Activated CD8-positive, alpha-beta T cell treated with anti-CD3 and anti-CD28 coated beads for 36 hours (primary cell): ENCODE measurements around the gene PTPRD. TPM values are rescaled to one million over a fixed set of nuclear protein-coding genes. Genes with fewer than 3 reads are reported as not detected.
"Not testable (repeated sequence)": the region's sequence is repeated elsewhere in the genome, so short reads cannot be mapped to it uniquely, and the experiment has no call there.

ENCODE experiments used
- ATAC-seq: fragments of 200-7000 bp; cut with Tn5 transposase; one replicate; pipeline ENCODE4 v1.10.0; 2021; ENCODE audit warnings: mild to moderate bottlenecking, moderate library complexity
- CTCF ChIA-PET: fragments of 350-600 bp; sonication (Branson Sonifier 250); formaldehyde crosslinking; loops from one replicate; lab custom pipeline; 2021; ENCODE audit warnings: antibody characterized with exemption; lab: Charles Lee
- POLR2A ChIA-PET: fragments of 350-600 bp; sonication (Branson Sonifier 250); formaldehyde crosslinking; loops from one replicate; lab custom pipeline; 2021; ENCODE audit warnings: antibody characterized with exemption; lab: Charles Lee
- DNase-seq: peaks from one replicate; pipeline ENCODE4 v3.0.0-alpha.2; 2020
- H3K27ac Mint-ChIP-seq: one replicate; pipeline ENCODE4 v1.8.0; 2021; ENCODE audit warnings: mild to moderate bottlenecking, mixed read lengths
- H3K27me3 Mint-ChIP-seq: one replicate; pipeline ENCODE4 v1.8.0; 2021; ENCODE audit warnings: mixed read lengths
- H3K36me3 Mint-ChIP-seq: one replicate; pipeline ENCODE4 v1.8.0; 2021; ENCODE audit warnings: low read depth, mixed read lengths
- H3K4me1 Mint-ChIP-seq: one replicate; pipeline ENCODE4 v1.8.0; 2021; ENCODE audit warnings: low read depth, mixed read lengths
- H3K4me3 Mint-ChIP-seq: one replicate; pipeline ENCODE4 v1.8.0; 2021; ENCODE audit warnings: mild to moderate bottlenecking, moderate library complexity, mixed read lengths
- H3K9me3 Mint-ChIP-seq: one replicate; pipeline ENCODE4 v1.8.0; 2021; ENCODE audit warnings: mixed read lengths
- intact Hi-C: fragments of 100-400 bp; cut with micrococcal nuclease; formaldehyde crosslinking; loops from one replicate; pipeline ENCODE4 v1.10.0; 2022
- total RNA-seq, 2 experiments: library from RNA; stranded (reverse); gene quantifications; one replicate each; pipeline ENCODE4 v1.2.3, GENCODE V29; 2021
- TF ChIP-seq, protein P1 (sequence below): fragments of 200-600 bp; IDR thresholded peaks from one replicate; pipeline ENCODE4 v1.8.0; 2022; ENCODE audit warnings: antibody characterized with exemption, mild to moderate bottlenecking

Gene PTPRD
- total RNA-seq, 2 experiments from 2014 or later, result not detected

DNA sequence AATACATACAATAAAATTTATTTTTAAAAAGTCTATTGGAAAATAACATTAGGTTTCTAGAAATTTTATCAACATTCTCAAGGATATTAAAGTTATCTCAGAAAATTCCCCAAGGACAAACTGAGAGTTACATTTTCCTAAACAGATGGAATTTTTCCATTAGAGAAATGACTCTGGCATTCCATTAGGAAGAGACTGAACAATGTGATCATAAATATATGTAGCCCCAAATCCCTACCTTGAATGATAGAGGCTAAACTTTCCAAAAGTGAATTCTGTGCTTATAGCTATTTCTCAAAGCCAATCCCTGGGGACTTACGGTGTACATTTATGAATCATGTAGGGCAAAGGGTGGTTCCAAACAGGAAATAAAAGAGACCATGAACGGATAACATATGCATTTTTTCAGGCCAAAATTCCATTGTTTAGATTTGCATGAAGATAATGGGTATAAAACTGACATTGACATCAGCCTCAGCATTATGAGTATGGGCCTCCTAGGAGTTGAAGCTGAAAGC is 1632.2 kb downstream of the PTPRD start:
- DNase-seq (no peak), ATAC-seq (no peak)
- Mint-ChIP-seq H3K4me3 (no peak overlapping the region), H3K4me1 (no peaks in the 10 kb centered on the region), H3K27ac (no peak overlapping the region), H3K9me3 (no peaks in the 10 kb centered on the region), H3K27me3 (no peaks in the 10 kb centered on the region), H3K36me3 (no peaks in the 10 kb centered on the region)
- CTCF ChIA-PET, result interaction anchor here (0.8 kb wide), 1 partner anchor 33 kb away, joined by 3 read pairs; no protein-coding TSS in a partner anchor
- POLR2A ChIA-PET, result no interaction called here
- intact Hi-C loops, result no loop called here
- TF ChIP-seq, protein P1, sequence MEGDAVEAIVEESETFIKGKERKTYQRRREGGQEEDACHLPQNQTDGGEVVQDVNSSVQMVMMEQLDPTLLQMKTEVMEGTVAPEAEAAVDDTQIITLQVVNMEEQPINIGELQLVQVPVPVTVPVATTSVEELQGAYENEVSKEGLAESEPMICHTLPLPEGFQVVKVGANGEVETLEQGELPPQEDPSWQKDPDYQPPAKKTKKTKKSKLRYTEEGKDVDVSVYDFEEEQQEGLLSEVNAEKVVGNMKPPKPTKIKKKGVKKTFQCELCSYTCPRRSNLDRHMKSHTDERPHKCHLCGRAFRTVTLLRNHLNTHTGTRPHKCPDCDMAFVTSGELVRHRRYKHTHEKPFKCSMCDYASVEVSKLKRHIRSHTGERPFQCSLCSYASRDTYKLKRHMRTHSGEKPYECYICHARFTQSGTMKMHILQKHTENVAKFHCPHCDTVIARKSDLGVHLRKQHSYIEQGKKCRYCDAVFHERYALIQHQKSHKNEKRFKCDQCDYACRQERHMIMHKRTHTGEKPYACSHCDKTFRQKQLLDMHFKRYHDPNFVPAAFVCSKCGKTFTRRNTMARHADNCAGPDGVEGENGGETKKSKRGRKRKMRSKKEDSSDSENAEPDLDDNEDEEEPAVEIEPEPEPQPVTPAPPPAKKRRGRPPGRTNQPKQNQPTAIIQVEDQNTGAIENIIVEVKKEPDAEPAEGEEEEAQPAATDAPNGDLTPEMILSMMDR, result no peak

DNA sequence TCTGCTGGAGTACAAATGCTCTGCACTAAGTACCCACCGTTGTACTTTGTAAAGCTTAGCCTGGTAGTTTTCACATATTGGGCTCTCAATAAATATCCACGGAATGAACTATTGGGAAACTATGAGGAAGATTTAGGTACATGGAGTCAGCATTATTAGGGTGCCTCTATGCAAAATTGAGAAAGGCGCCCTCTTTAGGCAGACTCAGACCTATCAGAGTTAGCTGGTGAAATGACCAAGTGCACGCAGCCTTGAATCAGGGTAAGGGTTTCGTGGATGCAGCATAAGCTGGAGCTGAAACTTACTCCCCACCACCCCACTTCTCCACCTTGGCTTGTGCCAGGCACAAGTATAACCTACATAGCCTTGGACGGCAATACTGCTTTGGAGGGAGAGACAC is 1634.5 kb downstream of the PTPRD start:
- Mint-ChIP-seq H3K4me1 (no peaks in the 10 kb centered on the region), H3K9me3 (peaks cover 1% of the 10 kb centered on the region), H3K27ac (no peak overlapping the region), H3K36me3 (no peaks in the 10 kb centered on the region), H3K4me3 (no peak overlapping the region), H3K27me3 (no peaks in the 10 kb centered on the region)
- no peak for DNase-seq
- TF ChIP-seq, protein P1, result no peak
- intact Hi-C loops, result no loop called here
- POLR2A ChIA-PET, result no interaction called here
- ATAC-seq, result no peak
- CTCF ChIA-PET, result no interaction called here

DNA sequence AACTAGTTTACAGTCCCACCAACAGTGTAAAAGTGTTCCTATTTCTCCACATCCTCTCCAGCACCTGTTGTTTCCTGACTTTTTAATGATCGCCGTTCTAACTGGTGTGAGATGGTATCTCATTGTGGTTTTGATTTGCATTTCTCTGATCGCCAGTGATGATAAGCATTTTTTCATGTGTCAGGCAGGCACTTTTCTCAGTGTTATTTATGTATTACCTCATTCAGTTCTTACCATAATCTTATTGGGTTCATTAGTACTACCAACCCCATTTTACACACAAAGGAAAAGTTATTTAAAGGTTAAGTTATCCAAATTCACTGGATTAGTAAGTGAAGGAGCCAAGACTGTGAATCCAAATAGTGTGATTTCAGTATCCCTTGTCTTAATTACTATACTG is 1644.5 kb downstream of the PTPRD start:
- POLR2A ChIA-PET, H3K27me3 Mint-ChIP-seq, ATAC-seq, DNase-seq, H3K36me3 Mint-ChIP-seq, H3K4me3 Mint-ChIP-seq, H3K4me1 Mint-ChIP-seq, intact Hi-C loops, CTCF ChIA-PET, H3K27ac Mint-ChIP-seq: not testable (repeated sequence)
- H3K9me3 Mint-ChIP-seq, result peaks cover 19% of the 10 kb centered on the region

DNA sequence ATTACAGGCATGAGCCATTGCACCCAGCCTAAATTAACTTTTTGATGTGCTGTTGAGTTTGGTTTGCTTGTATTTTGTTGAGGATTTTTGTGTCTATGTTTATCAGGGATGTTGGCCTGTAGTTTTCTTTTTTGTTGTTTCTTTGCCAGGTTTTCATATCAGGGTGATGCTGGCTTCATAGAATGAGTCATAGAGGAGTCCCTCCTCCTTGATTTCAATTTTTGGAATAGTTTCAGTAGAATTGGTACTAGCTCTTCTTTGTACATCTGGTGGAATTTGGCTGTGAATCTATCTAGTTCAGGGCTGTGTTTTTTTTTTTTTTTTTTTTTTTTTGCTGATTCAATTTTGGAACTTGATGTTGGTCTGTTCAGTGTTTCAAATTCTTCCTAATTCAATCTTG is 1648.9 kb downstream of the PTPRD start:
- peaks cover 13% of the 10 kb centered on the region for H3K9me3 Mint-ChIP-seq
- no peaks in the 10 kb centered on the region for H3K36me3 Mint-ChIP-seq
- ChIA-PET POLR2A (no interaction called here), CTCF (no interaction called here)
- no peak for ATAC-seq
- no peaks in the 10 kb centered on the region for H3K4me1 Mint-ChIP-seq
- no peak overlapping the region for H3K4me3 Mint-ChIP-seq
- intact Hi-C loops, result no loop called here
- no peak for DNase-seq
- TF ChIP-seq, protein P1, result no peak
- no peak overlapping the region for H3K27ac Mint-ChIP-seq
- peaks cover 1% of the 10 kb centered on the region for H3K27me3 Mint-ChIP-seq

DNA sequence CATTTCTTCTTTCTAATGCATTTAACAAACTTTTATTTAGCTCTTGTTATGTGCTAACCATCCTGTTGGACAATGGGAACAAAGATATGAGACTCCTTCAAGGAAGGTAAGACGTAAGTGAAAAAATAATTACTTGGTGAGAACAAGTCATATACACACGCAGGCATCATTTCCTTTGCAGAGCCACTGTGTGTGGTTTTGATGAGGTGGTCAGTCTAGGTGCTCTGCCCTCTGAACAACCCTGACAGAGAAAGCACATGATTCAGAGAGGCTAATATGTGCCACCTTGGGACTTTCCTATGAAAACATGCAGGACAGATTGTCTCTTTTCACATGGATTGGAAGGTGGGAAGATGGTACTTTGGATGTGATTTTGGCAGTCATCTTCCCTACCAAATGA is 1650.7 kb downstream of the PTPRD start:
- Mint-ChIP-seq H3K36me3 (no peaks in the 10 kb centered on the region), H3K4me3 (no peak overlapping the region), H3K27me3 (peaks cover 1% of the 10 kb centered on the region), H3K27ac (no peak overlapping the region), H3K9me3 (peaks cover 11% of the 10 kb centered on the region), H3K4me1 (no peaks in the 10 kb centered on the region)
- ChIA-PET POLR2A (no interaction called here), CTCF (no interaction called here)
- DNase-seq (no peak), ATAC-seq (no peak)
- intact Hi-C loops, result no loop called here
- TF ChIP-seq, protein P1, result no peak
